OCI-LY7 (cell line): Measurements from ENCODE around the gene ZNF746. TPM values are rescaled to one million over a fixed set of nuclear protein-coding genes. Genes with fewer than 3 reads are reported as not detected.
A peak's percentile ranks its signal among the peaks of the same experiment; 100 is the strongest.

Experiments
- BruUV-seq: library from RNA; stranded (reverse); fragments of 400-500 nt; replicated peaks from 2 replicates; lab custom pipeline; 2021; lab: Mats Ljungman, UMichigan
- CTCF ChIA-PET: fragments of 300-600 bp; sonication (Branson Sonifier 250); formaldehyde crosslinking; loops from one replicate; lab custom pipeline; 2022; ENCODE audit warnings: antibody characterized with exemption; ENCODE audit not compliant: unreplicated experiment; lab: Charles Lee
- POLR2A ChIA-PET: fragments of 300-600 bp; sonication (Branson Sonifier 250); formaldehyde crosslinking; loops from one replicate; lab custom pipeline; 2022; ENCODE audit warnings: antibody characterized with exemption; lab: Charles Lee
- DNase-seq: peaks from one replicate; pipeline ENCODE4 v3.0.0-alpha.2; 2015; ENCODE audit warnings: low spot score
- H2AFZ ChIP-seq: fragments of 200-600 bp; sonication (generic), shearing (Covaris generic); 2 replicates; pipeline ENCODE4 v1.6.1; 2014; ENCODE audit warnings: mild to moderate bottlenecking, antibody characterized with exemption, low read length, moderate library complexity
- H3K27ac ChIP-seq: fragments of 200-600 bp; sonication (generic); 2 replicates; pipeline ENCODE4 v1.5.1; 2014; ENCODE audit warnings: mixed run types, low read depth, mild to moderate bottlenecking, moderate library complexity, low read length, inconsistent platforms; ENCODE audit not compliant: poor library complexity, severe bottlenecking
- H3K36me3 ChIP-seq: fragments of 200-600 bp; sonication (generic); 2 replicates; pipeline ENCODE4 v1.6.1; 2014; ENCODE audit warnings: mild to moderate bottlenecking, antibody characterized with exemption, low read length, moderate library complexity, mixed read lengths; ENCODE audit not compliant: insufficient read depth
- H3K4me1 ChIP-seq: fragments of 200-600 bp; sonication (generic); 2 replicates; pipeline ENCODE4 v1.5.1; 2014; ENCODE audit warnings: mild to moderate bottlenecking, low read length; ENCODE audit not compliant: insufficient read depth, poor library complexity, severe bottlenecking
- H3K4me2 ChIP-seq: fragments of 200-600 bp; sonication (generic); 2 replicates; pipeline ENCODE4 v1.6.1; 2014; ENCODE audit warnings: mild to moderate bottlenecking, low read length
- H3K4me3 ChIP-seq: fragments of 200-600 bp; sonication (generic); 2 replicates; pipeline ENCODE4 v1.5.1; 2014; ENCODE audit warnings: mild to moderate bottlenecking, low read depth, low read length; ENCODE audit not compliant: poor library complexity, severe bottlenecking
- H3K79me2 ChIP-seq: fragments of 200-600 bp; sonication (generic); 2 replicates; pipeline ENCODE4 v1.6.1; 2016; ENCODE audit warnings: low read depth, mild to moderate bottlenecking, low read length, moderate library complexity, mixed read lengths; ENCODE audit not compliant: insufficient read depth
- H3K9me2 ChIP-seq: fragments of 200-600 bp; sonication (generic); 2 replicates; pipeline ENCODE4 v1.6.1; 2016; ENCODE audit warnings: mild to moderate bottlenecking, low read length, mixed read lengths; ENCODE audit not compliant: insufficient read depth
- H3K9me3 ChIP-seq: fragments of 200-600 bp; sonication (generic); 2 replicates; pipeline ENCODE4 v1.6.1; 2014; ENCODE audit warnings: mild to moderate bottlenecking, mixed run types, low read length, mixed read lengths
- H4K20me1 ChIP-seq: fragments of 200-600 bp; sonication (generic); 2 replicates; pipeline ENCODE4 v1.6.1; 2014; ENCODE audit warnings: mild to moderate bottlenecking, antibody characterized with exemption, low read length, moderate library complexity, mixed read lengths; ENCODE audit not compliant: insufficient read depth
- EZH2phosphoT487 ChIP-seq: fragments of 200-600 bp; sonication (generic); IDR thresholded peaks from 2 replicates; pipeline ENCODE4 v1.6.1; 2018; ENCODE audit warnings: low read depth, borderline replicate concordance, mild to moderate bottlenecking, mixed run types, antibody characterized with exemption, low read length, moderate library complexity, mixed read lengths
- intact Hi-C: fragments of 100-400 bp; cut with micrococcal nuclease; formaldehyde crosslinking; loops from one replicate; pipeline ENCODE4 v1.10.0; 2022; ENCODE audit not compliant: unreplicated experiment
- total RNA-seq, 2 experiments: library from RNA; depleted of rRNA in 1 of 2; stranded (reverse); fragments of >200 nt in 1 of 2; shearing (Covaris generic) in 1 of 2; gene quantifications; 2 replicates each; pipeline ENCODE4 v1.2.3, GENCODE V29; 2014 to 2022
- TF ChIP-seq, protein P1 (sequence below): fragments of 200-600 bp; sonication (generic); conservative IDR thresholded peaks from 2 replicates; pipeline ENCODE4 v1.5.1; 2014; ENCODE audit warnings: mild to moderate bottlenecking, antibody characterized with exemption, low read length, moderate library complexity, mixed read lengths

The ZNF746 gene
- total RNA-seq, 2 experiments from 2014 or later: 14.8 to 18.9 TPM

DNA sequence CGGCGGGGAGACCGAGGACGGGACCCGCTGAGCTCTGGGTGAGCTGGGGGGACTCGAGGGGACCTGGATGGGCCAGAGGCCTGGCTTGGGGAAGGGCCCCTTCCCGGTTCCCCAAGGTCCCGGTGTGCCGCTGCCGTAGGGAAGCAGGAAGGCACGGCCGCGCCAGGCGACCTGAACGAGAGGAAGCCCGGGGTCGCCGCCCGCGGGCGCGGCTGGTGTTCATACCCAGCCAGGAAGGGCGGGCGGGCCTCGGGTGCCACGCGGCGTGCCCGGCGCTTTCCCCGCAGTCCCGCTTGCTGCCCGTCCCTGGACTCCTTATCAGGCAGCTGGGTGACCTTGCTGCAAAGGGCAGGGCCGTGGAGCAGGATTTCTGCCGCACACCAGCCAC, 74.7 kb downstream of the ZNF746 start:
- intact Hi-C loops: loop anchor here (1.0 to 2.0 kb wide), 5 partner anchors 37 to 202 kb away; partner anchors contain the start of genes ZNF212 and ZNF746
- H3K4me3 ChIP-seq: no peak overlapping the region
- no peaks in the 10 kb centered on the region for H3K9me3 ChIP-seq
- POLR2A ChIA-PET: no interaction called here
- H2AFZ ChIP-seq: 0 out of 2 replicates have a peak overlapping the region, but pooled peaks have one; percentile 57
- peak overlapping the region; percentile 41; the same call in 1 of the 2 replicates for H3K4me2 ChIP-seq
- no peaks in the 10 kb centered on the region for H3K9me2 ChIP-seq
- peaks cover 5% of the 10 kb centered on the region for H3K4me1 ChIP-seq
- CTCF ChIA-PET: no interaction called here
- no TSS peak for BruUV-seq
- no peaks in the 10 kb centered on the region for H3K36me3 ChIP-seq
- TF ChIP-seq, protein P1, sequence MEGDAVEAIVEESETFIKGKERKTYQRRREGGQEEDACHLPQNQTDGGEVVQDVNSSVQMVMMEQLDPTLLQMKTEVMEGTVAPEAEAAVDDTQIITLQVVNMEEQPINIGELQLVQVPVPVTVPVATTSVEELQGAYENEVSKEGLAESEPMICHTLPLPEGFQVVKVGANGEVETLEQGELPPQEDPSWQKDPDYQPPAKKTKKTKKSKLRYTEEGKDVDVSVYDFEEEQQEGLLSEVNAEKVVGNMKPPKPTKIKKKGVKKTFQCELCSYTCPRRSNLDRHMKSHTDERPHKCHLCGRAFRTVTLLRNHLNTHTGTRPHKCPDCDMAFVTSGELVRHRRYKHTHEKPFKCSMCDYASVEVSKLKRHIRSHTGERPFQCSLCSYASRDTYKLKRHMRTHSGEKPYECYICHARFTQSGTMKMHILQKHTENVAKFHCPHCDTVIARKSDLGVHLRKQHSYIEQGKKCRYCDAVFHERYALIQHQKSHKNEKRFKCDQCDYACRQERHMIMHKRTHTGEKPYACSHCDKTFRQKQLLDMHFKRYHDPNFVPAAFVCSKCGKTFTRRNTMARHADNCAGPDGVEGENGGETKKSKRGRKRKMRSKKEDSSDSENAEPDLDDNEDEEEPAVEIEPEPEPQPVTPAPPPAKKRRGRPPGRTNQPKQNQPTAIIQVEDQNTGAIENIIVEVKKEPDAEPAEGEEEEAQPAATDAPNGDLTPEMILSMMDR: no peak
- no peak for TF ChIP-seq EZH2phosphoT487
- no peaks in the 10 kb centered on the region for H3K79me2 ChIP-seq
- H3K27ac ChIP-seq: no peak overlapping the region
- no peak for DNase-seq
- H4K20me1 ChIP-seq: no peaks in the 10 kb centered on the region

Other genes starting within 250 kb of the ZNF746 start
- 10.5 and 13.1 TPM in 2 replicates for gene ZNF783, start 235.6 kb downstream of the ZNF746 start, total RNA-seq (2014; rRNA removed; shearing (Covaris generic))
- gene ZNF783, start 235.6 kb downstream of the ZNF746 start, total RNA-seq (2022): 18.8 and 19.4 TPM in 2 replicates
- gene ZNF777, start 36.7 kb downstream of the ZNF746 start, total RNA-seq (2014; rRNA removed; shearing (Covaris generic)): 5.2 and 6.2 TPM in 2 replicates
- 9.5 and 10.4 TPM in 2 replicates for gene ZNF777, start 36.7 kb downstream of the ZNF746 start, total RNA-seq (2022)